Activated T-helper 2 cell treated with anti-CD3 and anti-CD28 coated beads, Interferon-gamma antibody, Interleukin-2, Interleukin-4, amounts not matched to agents 10 μg/mL and 5 μg/mL and 100 μg/mL, durations not matched to agents 14 hours and 24 hours and 36 hours (primary cell): ENCODE measurements around the gene XYLB. TPM values are rescaled to one million over a fixed set of nuclear protein-coding genes. Genes with fewer than 3 reads are reported as not detected.
A peak's percentile ranks its signal among the peaks of the same experiment; 100 is the strongest.

Experiments used
- DNase-seq: peaks from one replicate; pipeline ENCODE4 v3.0.0; 2021; ENCODE audit warnings: low spot score
- H3K27ac Mint-ChIP-seq: one replicate; pipeline ENCODE4 v1.8.0; 2021; ENCODE audit warnings: mixed read lengths
- H3K27me3 Mint-ChIP-seq: one replicate; pipeline ENCODE4 v1.8.0; 2021; ENCODE audit warnings: low read depth, mixed read lengths
- H3K36me3 Mint-ChIP-seq: one replicate; pipeline ENCODE4 v1.8.0; 2021; ENCODE audit warnings: low read depth, mixed read lengths
- H3K4me1 Mint-ChIP-seq: one replicate; pipeline ENCODE4 v1.8.0; 2021; ENCODE audit warnings: low read depth, mixed read lengths
- H3K4me3 Mint-ChIP-seq: one replicate; pipeline ENCODE4 v1.8.0; 2021; ENCODE audit warnings: low read depth, mild to moderate bottlenecking, moderate library complexity, mixed read lengths
- H3K9me3 Mint-ChIP-seq: one replicate; pipeline ENCODE4 v1.8.0; 2021; ENCODE audit warnings: mixed read lengths
- intact Hi-C: fragments of 100-400 bp; cut with micrococcal nuclease; formaldehyde crosslinking; loops from one replicate; pipeline ENCODE4 v1.15.1; 2023
- total RNA-seq: library from RNA; stranded (reverse); gene quantifications from 2 replicates; pipeline ENCODE4 v1.2.3, GENCODE V29; 2022

XYLB gene
- total RNA-seq, 1 donor from 2014 or later, result 11.8 TPM

GRCh38 chr3:38374221-38374620 lies 27.6 kb downstream of the XYLB start:
- Mint-ChIP-seq H3K27me3 (no peaks in the 10 kb centered on the region), H3K9me3 (no peaks in the 10 kb centered on the region), H3K4me3 (no peak overlapping the region), H3K36me3 (peaks cover 35% of the 10 kb centered on the region), H3K4me1 (peaks cover 20% of the 10 kb centered on the region), H3K27ac (no peak overlapping the region)
- intact Hi-C loops, result no loop called here
- peak; percentile 44 for DNase-seq

- intact Hi-C loops, result no loop called here
- no peaks in the 10 kb centered on the region for H3K27me3 Mint-ChIP-seq
- no peak overlapping the region for H3K4me3 Mint-ChIP-seq
- H3K36me3 Mint-ChIP-seq, result peaks cover 38% of the 10 kb centered on the region
- no peak overlapping the region for H3K27ac Mint-ChIP-seq
- H3K4me1 Mint-ChIP-seq, result peaks cover 20% of the 10 kb centered on the region
- DNase-seq, result no peak
- H3K9me3 Mint-ChIP-seq, result no peaks in the 10 kb centered on the region
These were observed 28.5 kb downstream of the XYLB start for GRCh38 chr3:38375072-38375471.

DNA sequence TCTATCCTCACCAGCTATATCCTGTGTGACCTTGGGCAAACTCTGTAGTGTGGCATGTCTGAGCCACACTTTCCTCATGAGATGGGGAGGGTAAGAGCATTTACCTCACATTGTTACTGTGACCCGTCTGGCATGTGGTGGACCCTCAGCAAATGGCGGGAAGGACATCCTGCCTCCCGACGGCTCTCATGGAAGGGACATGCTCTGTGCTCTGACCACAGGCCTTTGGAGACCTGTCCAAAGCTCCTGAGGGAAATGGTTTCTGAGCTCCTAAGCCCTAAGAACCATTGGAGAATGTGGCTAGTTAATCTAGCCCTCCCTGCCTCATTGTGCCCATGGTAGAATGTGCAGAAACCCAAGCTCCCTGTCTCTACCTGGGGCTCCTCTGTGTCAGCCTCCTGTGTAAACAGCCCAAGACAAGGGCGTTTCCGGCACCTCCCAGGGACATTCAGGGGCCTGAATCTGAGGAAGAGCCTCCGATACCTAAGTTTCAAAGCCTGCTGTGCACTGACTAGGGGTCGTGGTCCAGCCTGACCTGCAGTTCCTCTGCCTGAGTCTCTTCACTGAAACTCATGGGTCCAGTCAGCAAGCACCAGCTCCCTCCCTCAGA lies 29.0 kb downstream of the XYLB start:
- DNase-seq, result no peak
- Mint-ChIP-seq H3K9me3 (no peaks in the 10 kb centered on the region), H3K4me3 (no peak overlapping the region), H3K4me1 (peaks cover 20% of the 10 kb centered on the region), H3K27me3 (no peaks in the 10 kb centered on the region), H3K36me3 (peaks cover 41% of the 10 kb centered on the region), H3K27ac (no peak overlapping the region)
- intact Hi-C loops, result no loop called here

DNA sequence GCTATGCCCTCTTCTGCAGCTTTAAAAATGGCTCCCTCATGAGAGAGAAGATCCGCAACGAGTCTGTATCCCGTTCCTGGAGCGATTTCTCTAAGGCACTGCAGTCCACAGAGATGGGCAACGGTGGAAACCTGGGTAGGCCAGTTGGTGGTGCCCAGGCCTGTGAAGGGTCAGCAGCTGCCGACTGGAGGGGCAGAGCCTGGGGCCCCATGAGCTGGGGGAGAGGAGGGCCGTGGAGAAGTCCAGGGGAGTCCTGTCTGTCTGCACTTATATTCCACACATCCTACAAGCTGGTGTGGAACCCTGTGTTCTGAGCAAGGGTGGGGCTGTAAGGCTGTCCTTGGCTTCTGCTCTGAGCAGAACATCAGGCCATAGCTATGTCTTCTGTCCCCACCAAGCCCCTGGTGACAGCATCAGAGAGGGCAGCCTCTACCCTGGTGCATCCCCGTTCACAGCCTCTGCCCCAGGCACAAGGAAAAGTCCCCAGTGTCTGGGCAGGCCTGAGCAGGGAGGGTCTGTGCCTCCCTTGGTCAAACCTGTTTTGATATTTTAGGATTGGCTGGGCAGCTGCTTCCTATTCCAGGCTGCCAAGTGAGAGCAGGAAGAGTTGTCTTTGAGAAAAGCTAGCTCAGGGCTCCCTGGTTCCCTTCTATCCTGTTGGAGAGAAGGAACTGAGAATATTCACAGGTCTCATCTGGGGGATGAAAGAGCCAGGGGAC lies 29.7 kb downstream of the XYLB start:
- intact Hi-C loops, result no loop called here
- Mint-ChIP-seq H3K4me3 (no peak overlapping the region), H3K27ac (no peak overlapping the region), H3K27me3 (no peaks in the 10 kb centered on the region), H3K4me1 (peaks cover 20% of the 10 kb centered on the region), H3K9me3 (peaks cover 2% of the 10 kb centered on the region), H3K36me3 (peaks cover 47% of the 10 kb centered on the region)
- no peak for DNase-seq

DNA sequence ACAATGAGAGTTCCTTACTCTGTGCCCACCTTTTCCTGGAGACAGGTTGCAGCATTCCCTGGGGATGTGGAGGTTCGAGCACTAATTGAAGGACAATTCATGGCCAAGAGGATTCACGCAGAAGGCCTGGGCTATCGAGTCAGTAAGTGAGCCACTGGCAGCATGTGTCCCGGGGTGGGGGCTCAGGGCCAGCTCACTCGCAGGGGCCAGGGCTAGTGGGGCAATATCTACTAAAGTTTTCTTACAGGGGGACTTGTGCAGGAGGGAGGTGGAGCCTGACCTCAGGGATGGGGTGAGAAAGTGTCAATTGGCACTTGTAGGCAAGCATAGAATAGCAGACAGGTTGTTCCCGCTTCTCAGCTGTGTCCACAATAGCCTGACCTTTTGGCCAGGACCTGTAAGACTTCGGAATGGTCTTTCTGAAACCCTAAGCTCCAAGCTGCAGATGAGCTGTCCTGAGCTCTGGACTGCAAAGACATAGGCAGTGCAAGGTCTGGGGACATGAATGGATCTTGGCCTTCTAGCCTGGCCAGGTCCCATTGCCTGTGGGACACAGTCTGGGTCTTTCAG lies 32.7 kb downstream of the XYLB start:
- Mint-ChIP-seq H3K27ac (no peak overlapping the region), H3K9me3 (peaks cover 3% of the 10 kb centered on the region), H3K4me3 (no peak overlapping the region), H3K36me3 (peaks cover 51% of the 10 kb centered on the region), H3K4me1 (peaks cover 4% of the 10 kb centered on the region), H3K27me3 (no peaks in the 10 kb centered on the region)
- DNase-seq, result no peak
- intact Hi-C loops, result no loop called here

- Mint-ChIP-seq H3K27ac (no peak overlapping the region), H3K4me3 (no peak overlapping the region), H3K9me3 (peaks cover 18% of the 10 kb centered on the region), H3K27me3 (no peaks in the 10 kb centered on the region), H3K36me3 (peaks cover 72% of the 10 kb centered on the region), H3K4me1 (no peaks in the 10 kb centered on the region)
- intact Hi-C loops, result no loop called here
- DNase-seq, result no peak
These were observed 36.0 kb downstream of the XYLB start for GRCh38 chr3:38382506-38383080.

DNA sequence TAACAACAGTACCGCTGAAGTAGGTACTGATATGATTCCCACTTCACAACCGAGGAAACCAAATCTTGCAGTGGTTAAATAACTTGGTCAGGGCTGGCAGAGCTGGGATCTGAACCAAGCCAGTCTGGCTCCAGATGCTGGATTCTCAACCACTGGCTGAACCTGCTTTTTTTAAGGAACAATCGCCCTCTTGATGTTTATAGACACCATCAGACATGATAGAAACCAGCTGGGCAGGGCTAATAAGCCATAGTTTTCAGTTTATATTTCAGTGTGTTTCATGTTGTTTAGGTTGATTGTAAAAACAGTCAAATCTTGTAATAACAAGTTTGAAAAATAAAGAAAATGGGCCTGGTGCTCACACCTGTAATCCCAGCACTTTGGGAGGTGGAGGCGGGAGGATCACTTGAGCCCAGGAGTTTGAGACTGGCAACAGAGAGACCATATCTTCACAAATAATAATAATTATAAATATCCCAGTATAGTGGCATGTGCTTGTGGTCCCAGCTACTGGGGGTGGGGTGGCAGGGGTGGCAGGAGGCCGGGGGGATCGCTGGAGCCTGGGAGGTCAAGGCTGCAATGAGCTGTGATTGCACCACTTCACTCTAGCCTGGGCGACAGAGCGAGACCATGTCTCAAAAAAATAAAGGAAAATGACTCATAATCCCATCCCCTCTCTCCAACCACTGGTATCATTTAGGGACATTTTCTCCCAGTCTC lies 36.7 kb downstream of the XYLB start:
- no peak for DNase-seq
- no peak overlapping the region for H3K4me3 Mint-ChIP-seq
- H3K9me3 Mint-ChIP-seq, result peaks cover 18% of the 10 kb centered on the region
- no peak overlapping the region for H3K27ac Mint-ChIP-seq
- H3K4me1 Mint-ChIP-seq, result no peaks in the 10 kb centered on the region
- H3K27me3 Mint-ChIP-seq, result no peaks in the 10 kb centered on the region
- H3K36me3 Mint-ChIP-seq, result peaks cover 68% of the 10 kb centered on the region
- intact Hi-C loops, result no loop called here

DNA sequence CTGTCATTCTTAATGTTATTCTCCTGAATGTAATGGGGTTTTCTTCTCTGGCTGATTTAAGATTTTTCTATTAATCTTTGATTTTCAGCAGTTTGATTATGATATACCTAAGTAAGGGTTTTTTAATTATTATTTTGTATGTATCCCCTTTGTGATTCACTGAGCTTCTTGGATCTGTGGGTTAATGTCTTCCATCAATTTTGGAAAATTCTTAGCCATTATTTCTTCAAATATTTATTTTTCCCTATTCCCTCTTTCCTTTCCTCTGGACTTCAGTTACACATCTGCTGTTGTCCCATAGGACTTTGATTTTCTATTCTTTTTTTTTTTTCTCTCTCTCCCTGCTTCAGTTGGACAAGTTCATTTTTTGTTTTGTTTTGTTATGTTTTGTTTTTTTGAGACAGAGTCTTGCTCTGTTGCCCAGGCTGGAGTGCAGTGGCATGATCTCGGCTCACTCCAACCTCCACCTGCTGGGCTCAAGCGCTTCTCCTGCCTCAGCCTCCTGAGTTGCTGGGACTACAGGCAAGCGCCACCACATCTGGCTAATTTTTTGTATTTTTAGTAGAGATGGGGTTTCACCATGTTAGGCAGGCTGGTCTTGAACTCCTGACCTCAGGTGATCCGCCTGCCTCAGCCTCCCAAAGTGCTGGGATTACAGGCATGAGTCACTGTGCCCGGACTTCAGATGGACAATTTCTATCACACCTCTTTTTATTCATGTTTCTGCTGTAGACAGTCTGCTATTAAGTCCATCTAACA lies 40.6 kb downstream of the XYLB start:
- peaks cover 34% of the 10 kb centered on the region for H3K36me3 Mint-ChIP-seq
- no peak overlapping the region for H3K4me3 Mint-ChIP-seq
- peaks cover 14% of the 10 kb centered on the region for H3K9me3 Mint-ChIP-seq
- no peaks in the 10 kb centered on the region for H3K27me3 Mint-ChIP-seq
- no peak overlapping the region for H3K27ac Mint-ChIP-seq
- DNase-seq, result no peak
- intact Hi-C loops, result no loop called here
- no peaks in the 10 kb centered on the region for H3K4me1 Mint-ChIP-seq

DNA sequence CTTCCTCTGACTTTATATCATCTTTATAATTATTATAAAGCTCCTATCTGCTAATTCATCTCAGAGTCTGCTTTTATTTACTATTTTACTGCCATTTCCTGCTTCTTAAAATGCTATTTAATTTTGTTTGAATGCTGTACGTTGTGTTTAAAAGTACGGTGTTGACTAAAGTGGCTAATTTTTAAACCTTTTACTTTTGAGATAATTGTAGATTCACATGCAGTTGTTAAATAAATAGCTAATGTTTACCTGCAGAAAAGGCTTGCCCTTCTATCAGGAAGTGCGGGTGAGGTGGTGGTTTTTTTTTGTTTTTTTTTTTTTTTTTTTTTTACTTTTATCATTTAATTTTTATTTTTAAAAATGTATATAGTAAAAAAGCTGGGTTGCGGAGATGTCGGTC lies 41.3 kb downstream of the XYLB start:
- no peak for DNase-seq
- intact Hi-C loops, result no loop called here
- Mint-ChIP-seq H3K9me3 (peaks cover 14% of the 10 kb centered on the region), H3K27me3 (no peaks in the 10 kb centered on the region), H3K27ac (no peak overlapping the region), H3K4me1 (no peaks in the 10 kb centered on the region), H3K36me3 (peaks cover 29% of the 10 kb centered on the region), H3K4me3 (no peak overlapping the region)

DNA sequence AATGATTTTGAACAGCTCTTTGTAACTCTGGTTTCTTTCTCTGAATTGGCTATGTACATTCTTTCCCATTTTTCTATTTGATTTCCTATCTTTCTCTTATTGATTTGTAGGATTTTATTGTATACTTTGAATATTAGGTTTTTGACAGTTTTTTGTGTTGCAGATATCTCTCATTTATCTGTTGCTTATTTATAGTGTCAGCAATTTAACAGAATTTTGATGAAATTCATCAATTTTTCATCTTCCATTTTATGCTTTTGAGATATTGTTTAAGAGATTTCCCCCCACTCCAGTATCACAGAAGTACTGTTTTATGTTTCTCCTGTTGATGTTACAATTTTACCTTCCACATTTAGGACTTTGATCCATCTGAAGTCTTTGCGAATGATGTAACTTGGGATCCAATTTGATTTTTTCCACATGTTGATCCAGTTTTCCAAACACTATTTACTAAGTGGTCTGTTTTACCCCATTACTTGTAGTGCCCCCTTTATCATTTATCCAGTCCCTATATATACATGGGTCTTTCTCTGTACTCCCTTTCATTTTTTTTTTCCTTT lies 46.1 kb downstream of the XYLB start:
- Mint-ChIP-seq H3K4me3 (no peak overlapping the region), H3K4me1 (no peaks in the 10 kb centered on the region), H3K36me3 (peaks cover 15% of the 10 kb centered on the region), H3K27me3 (no peaks in the 10 kb centered on the region), H3K27ac (no peak overlapping the region), H3K9me3 (no peaks in the 10 kb centered on the region)
- intact Hi-C loops, result no loop called here
- no peak for DNase-seq

DNA sequence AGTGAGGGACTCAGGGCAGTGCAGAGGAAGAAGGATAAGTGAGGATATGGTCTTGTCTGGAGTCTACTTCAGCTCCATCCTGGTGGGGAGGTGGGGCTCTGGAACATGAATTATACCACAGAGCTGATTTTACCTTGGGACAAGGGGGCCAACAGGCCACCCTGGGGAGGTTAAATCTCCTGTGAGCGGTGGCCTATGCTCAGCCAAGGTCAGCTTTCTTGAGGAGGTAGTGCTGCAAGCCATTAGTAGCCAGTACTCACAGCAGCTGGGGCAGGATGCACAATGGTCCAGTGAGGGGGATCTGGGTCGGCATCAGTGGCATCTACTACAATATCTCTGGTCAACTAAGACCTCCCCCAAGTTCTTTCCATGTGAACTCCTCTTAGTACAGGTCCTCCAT lies 49.7 kb downstream of the XYLB start:
- no peaks in the 10 kb centered on the region for H3K9me3 Mint-ChIP-seq
- no peak overlapping the region for H3K27ac Mint-ChIP-seq
- no peak for DNase-seq
- H3K4me1 Mint-ChIP-seq, result no peaks in the 10 kb centered on the region
- intact Hi-C loops, result no loop called here
- no peaks in the 10 kb centered on the region for H3K27me3 Mint-ChIP-seq
- peaks cover 22% of the 10 kb centered on the region for H3K36me3 Mint-ChIP-seq
- no peak overlapping the region for H3K4me3 Mint-ChIP-seq

DNA sequence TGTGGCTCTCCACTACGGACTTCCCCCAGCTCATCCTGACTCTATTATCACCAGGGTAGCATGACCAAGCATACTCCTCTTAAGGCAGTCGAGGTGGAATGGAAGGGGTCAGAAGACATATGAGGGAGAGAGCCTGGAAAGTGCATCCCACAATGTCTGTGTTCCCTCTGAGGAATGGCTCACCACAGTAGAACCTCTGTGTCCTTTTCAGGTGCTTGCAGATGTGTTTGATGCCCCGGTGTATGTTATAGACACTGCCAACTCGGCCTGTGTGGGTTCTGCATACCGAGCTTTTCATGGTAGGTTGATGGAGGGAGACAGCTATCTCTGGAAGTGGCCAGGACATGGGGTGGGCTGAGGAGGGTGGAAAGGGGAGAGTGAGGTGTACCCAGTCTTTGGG lies 50.3 kb downstream of the XYLB start:
- H3K36me3 Mint-ChIP-seq, result peaks cover 22% of the 10 kb centered on the region
- no peaks in the 10 kb centered on the region for H3K4me1 Mint-ChIP-seq
- intact Hi-C loops, result no loop called here
- H3K4me3 Mint-ChIP-seq, result no peak overlapping the region
- H3K9me3 Mint-ChIP-seq, result no peaks in the 10 kb centered on the region
- H3K27ac Mint-ChIP-seq, result no peak overlapping the region
- no peaks in the 10 kb centered on the region for H3K27me3 Mint-ChIP-seq
- no peak for DNase-seq
